HS-27A (cell line): ENCODE results near the gene DENND5A.

Experiments used
- DNase-seq: peaks from one replicate; pipeline ENCODE4 v3.0.0-alpha.2; 2012; ENCODE audit warnings: low read depth, missing footprints

Gene DENND5A

GRCh38 chr11:9095421-9095820 is 169.7 kb downstream of the DENND5A start:
- no peak for DNase-seq

GRCh38 chr11:9094420-9094819 is 170.7 kb downstream of the DENND5A start:
- DNase-seq, result no peak

- no peak for DNase-seq
Observed at GRCh38 chr11:9092853-9093778, 172.0 kb downstream of the DENND5A start.

GRCh38 chr11:9092072-9092471 is 173.1 kb downstream of the DENND5A start:
- DNase-seq, result no peak

GRCh38 chr11:9091044-9091922 is 173.9 kb downstream of the DENND5A start, which contains the start of gene SCUBE2:
Gene SCUBE2 (minus strand): TSS chr11:9091599. CDS start chr11:9091528, 71 bp downstream.
- DNase-seq, result no peak

- no peak for DNase-seq
Observed at GRCh38 chr11:9090488-9091043, 174.6 kb downstream of the DENND5A start.

GRCh38 chr11:9089636-9090035 is 175.5 kb downstream of the DENND5A start:
- no peak for DNase-seq

- DNase-seq, result no peak
Observed at GRCh38 chr11:9089061-9089460, 176.1 kb downstream of the DENND5A start.
